ENCODE data around the gene CTIF.

CTIF gene

GRCh38 chr18:48620071-48620470 is 81.2 kb downstream of the CTIF start:
- DNase-seq (ENCODE audit: low read depth in 2 of 2): no peak

DNA sequence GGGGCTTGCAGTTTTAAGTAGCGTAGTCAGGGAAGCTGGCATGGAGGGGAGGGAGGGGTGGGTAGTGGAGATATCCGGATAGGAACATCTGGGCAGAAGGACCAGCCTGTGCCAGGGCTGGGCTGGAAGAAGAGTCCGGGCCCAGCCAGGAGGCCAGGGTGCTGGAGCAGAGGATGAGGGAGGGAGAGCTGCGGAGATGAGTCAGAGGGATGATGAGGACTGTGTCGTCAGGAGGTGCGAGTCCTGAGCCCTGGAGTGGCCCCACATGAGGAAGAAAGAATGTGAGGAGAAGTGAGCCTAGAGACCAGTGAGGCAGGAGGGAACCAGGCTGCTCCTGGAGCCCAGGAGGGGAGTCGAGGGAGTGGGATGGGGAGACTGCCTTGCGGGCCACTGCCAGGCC is 82.4 kb downstream of the CTIF start:
- no peak for DNase-seq (ENCODE audit: low read depth in 2 of 2)

GRCh38 chr18:48621815-48622555 is 83.2 kb downstream of the CTIF start:
- no peak for DNase-seq (ENCODE audit: low read depth in 2 of 2)

DNA sequence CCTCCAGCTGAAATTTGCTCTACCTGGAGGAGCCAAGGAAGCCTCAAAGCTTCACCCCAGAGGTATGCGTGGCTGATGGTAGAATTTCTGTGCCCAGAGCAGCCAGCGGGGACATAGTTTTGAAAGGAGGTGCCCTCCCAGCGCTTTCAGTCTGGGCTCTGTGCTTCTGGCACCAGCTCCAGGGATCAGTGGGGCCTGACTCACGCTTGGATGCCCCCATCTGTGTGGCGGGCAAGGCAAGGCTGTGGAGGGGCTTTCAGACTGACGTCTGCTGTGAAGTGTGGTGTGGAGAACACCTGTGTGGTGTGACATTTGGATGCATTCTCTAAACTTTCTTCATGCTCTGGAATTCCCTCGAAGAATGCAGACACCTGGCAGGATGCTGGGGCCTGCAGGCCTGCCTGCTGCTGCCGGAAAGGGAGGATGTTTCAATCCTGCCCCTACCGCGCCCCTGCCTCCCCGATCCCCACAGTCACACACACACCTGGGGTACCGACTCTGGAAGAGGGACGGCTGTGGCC is 84.1 kb downstream of the CTIF start:
- no peak for DNase-seq (ENCODE audit: low read depth in 2 of 2)

DNA sequence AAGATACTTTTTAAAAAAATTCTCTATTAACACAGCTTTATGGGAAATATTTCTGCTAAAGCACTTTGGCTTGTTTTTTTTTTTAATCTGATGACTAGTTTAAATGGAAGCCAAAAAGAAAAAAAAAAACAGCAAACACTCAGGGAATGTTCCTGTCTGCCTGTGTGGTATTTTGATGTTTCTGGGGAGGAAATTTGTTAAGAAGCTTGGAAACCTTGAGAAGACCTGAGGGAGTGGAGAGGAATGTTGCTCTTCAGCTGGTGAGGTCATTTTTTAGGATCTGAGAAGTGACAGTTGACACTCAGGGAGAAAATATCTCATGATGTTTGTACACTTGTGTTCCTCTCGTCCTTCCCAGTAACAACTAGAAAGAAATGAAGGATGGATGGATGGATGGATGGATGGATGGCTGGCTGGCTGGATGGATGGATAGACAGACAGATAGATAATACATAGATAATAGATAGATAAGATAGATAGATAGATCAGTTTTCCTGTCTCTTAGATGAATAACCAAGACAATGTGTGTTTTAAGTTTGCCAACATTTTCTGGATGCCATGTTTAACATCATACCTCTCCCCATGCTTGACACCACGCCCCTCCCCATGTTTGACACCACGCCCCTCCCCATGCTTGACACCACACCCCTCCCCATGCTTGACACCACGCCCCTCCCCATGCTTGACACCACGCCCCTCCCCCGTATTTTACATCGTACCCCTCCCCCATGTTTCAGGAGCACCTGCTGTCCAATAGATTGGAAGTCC is 84.8 kb downstream of the CTIF start:
- DNase-seq (ENCODE audit: low read depth in 2 of 2): no peak

- no peak for DNase-seq (ENCODE audit: low read depth in 2 of 2)
Measured at GRCh38 chr18:48624856-48625255, 86.0 kb downstream of the CTIF start.

DNA sequence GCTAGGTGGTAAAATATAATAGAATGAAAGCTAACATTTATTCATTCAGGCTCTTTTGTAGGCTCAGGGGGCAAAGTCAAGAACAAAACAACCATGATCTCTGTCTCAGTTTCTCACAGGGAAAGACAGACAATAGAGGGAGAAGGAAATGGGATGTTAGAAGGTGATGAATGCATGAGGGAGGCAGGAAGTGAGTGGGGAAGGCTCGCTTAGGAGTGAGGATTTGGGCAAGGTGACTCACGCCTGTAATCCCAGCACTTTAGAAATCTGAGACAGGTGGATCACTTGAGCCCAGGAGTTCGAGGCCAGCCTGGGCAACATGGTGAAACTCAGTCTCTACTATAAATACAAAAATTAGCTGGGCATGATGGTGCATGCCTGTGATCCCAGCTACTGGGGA is 88.4 kb downstream of the CTIF start:
- no peak for DNase-seq (ENCODE audit: low read depth in 2 of 2)

- DNase-seq (ENCODE audit: low read depth in 2 of 2): no peak
Measured at GRCh38 chr18:48629730-48630324, 91.0 kb downstream of the CTIF start.

DNA sequence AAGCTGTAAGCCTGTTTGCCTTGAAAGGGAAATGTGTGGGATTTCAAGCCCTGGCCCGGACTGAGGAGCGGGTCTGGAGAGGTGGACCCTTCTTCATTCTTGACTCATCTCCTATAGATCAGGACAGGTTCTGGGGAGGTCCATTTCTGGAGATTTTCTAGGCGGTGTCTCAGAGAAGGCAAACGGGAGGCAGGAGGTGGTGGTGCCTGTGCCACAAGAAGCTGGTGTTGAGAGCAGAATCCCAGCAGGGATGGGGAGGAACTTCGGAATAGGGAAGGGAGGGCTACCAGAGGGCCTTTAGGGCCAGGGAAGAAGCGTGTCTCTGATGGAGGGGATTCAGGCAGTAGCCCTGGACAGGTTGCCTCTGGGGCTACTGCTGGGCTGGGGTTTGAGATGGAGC is 93.0 kb downstream of the CTIF start:
- DNase-seq (ENCODE audit: low read depth in 2 of 2): no peak

GRCh38 chr18:48632676-48633257 is 93.9 kb downstream of the CTIF start:
- DNase-seq (ENCODE audit: low read depth in 2 of 2): no peak

DNA sequence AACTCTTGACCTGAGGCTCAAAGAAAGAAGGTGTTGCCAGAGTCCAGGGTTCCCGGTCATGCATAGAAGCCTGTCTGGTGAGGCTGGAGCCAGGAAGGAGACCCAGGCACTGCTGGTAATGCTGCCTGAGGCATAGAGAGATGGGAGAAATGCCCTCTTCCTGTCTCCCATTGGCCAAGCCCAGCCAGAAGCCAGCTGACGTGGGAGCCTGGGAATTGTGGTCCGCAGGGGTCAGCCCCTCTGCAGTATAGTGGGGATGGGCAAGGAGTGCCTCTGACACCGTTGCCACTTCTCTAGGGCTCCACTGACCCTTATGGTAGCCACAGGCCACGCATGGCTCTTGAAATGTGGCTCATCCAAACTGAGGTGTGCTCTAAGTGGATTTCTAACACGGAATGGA is 95.7 kb downstream of the CTIF start:
- DNase-seq (ENCODE audit: low read depth in 2 of 2): no peak

DNA sequence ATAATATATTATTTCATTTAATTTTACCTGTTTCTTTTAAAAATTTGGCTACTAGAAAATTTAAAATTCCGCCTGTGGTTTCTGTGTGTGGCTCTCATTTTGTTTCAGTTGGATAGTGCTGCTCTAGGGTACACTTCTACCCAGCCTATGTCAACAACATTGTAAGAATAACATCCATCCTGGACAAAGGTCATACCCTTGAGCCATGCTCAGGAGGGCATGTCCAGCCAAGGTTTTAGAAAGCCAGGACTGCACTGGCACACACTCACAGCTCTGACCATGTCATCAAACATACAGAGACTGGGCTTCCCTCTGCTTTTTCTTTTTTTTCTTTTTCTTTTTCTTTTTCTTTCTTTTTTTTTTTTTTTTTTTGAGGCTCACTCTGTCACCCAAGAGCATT is 96.1 kb downstream of the CTIF start:
- no peak for DNase-seq (ENCODE audit: low read depth in 2 of 2)

DNA sequence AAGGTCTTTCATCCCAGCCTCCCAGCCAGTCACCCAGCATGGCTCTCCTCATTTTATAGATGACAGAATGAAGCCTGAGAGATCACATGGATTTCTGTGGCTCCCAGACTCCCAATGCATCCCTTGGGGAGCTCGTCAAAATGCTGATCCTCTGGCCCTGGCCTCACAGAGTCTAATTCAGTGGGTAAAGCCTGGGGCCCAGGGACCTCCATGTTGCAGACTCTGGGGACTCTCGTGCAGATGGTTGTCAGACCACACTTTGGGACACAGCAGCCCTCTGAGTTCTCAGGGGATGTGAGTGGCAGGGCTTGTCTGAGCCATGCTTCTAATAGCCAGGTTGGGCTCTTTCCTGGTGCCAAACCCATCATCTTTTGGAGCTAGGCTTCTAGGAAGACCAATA is 97.0 kb downstream of the CTIF start:
- no peak for DNase-seq (ENCODE audit: low read depth in 2 of 2)

GRCh38 chr18:48636436-48636835 is 97.6 kb downstream of the CTIF start:
- DNase-seq (ENCODE audit: low read depth in 2 of 2): no peak

GRCh38 chr18:48637081-48637990 is 98.5 kb downstream of the CTIF start:
- DNase-seq (ENCODE audit: low read depth in 2 of 2): no peak

- DNase-seq (ENCODE audit: low read depth in 2 of 2): no peak
Measured at GRCh38 chr18:48638451-48638850, 99.6 kb downstream of the CTIF start.

DNA sequence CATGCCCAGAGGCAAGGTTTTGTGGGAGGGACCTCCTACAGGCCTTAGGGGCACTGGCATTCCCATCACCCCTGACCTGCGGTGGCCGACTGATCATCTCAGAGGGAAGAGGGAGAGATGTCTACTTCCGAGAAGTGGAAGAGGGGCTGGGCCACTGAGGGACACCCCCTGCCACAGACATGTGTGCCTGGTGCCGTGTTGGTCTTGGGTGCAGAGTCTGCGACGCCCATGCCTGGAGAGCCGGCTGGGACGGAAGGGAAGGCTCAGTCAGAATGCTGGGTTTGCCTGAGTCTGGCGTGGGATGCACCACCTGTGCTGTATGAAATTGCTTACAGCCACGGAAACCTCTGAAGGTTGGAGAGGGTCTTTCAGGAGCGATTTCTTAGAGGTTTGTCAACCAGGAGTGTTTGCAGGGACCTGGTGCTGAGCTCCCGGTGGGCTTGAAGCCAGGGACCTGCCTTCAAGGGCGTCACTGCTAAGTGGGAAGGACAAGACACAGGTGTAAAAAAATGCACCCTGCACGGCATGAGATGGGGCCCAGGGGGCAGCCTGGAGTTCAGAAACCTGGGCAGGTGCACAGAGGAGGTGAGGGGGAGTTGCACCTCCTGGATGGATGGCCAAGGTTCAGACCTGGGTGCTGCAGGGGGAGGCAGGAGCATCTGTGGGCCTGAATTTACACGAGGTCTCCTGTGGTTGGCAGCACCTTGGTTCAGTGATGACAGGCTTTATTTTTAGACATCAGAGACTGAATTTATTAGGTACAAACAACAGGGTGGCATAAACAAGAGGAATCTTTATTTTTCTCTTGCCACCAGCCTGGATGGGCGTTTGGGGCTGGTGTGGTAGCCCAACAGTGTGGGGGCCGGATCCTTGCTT is 100.3 kb downstream of the CTIF start:
- no peak for DNase-seq (ENCODE audit: low read depth in 2 of 2)

DNA sequence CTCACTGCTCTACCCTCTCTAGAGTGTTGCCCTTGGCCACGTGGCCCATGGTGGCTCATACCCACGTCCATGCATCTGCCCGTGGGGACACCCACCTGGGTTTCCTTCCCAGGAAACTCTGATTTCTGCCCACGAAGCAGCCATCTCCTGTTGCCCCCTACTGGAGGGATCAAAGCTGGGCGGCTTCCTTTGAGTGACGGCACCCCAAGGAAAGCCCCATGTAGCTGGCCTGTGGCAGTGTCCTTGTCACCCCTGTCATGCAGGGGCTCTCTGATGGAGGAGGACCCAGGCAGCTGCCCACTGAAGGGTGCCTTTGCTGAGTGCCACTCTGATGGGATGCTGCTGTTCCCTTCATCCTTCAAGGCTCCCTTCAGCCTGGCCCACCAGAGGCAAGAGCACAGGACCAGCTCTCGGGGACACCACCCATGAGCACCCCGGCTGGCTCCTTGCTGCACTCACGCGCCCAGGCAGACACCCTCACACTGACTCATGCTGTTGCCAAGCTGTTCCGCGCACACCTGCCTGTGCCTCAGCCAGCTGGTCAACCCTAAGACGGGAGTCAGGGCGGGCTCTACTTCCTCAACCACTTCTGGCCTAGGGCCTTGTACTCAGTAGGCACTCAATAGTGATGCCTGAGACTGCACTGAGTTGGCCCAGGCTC is 101.1 kb downstream of the CTIF start:
- no peak for DNase-seq (ENCODE audit: low read depth in 2 of 2)

- DNase-seq (ENCODE audit: low read depth in 2 of 2): no peak
Measured at GRCh38 chr18:48640566-48641270, 101.9 kb downstream of the CTIF start.
